PFSK-1 (cell line): ENCODE measurements around the gene MED26.

Source experiments
- FOXP2 ChIP-seq: optimal IDR thresholded peaks from 2 replicates; pipeline ENCODE3; 2011; ENCODE audit warnings: borderline replicate concordance, control low read depth, inconsistent platforms; ENCODE audit not compliant: insufficient read depth; ENCODE audit errors: extremely low read length, extremely low read depth
- POLR2AphosphoS5 ChIP-seq: IDR thresholded peaks from 2 replicates; pipeline ENCODE4 v1.6.1; 2012; ENCODE audit warnings: low read depth, mild to moderate bottlenecking, control low read depth, low read length, moderate library complexity
- SIN3A ChIP-seq: IDR thresholded peaks from 2 replicates; pipeline ENCODE4 v1.6.1; 2012; ENCODE audit warnings: mild to moderate bottlenecking, low read length, moderate library complexity, borderline replicate concordance; ENCODE audit not compliant: insufficient read depth

GRCh38 chr19:16608290-16608739 lies 19.7 kb downstream of the MED26 start:
- TF ChIP-seq POLR2AphosphoS5 (no peak), FOXP2 (no peak), SIN3A (no peak)
